GM23248 (cell line): ENCODE measurements around the gene TTLL9. TPM values are rescaled to one million over a fixed set of nuclear protein-coding genes. Genes with fewer than 3 reads are reported as not detected.

Source experiments
- DNase-seq: peaks from one replicate; pipeline ENCODE4 v3.0.0-alpha.2; 2015
- H2AFZ ChIP-seq: fragments of 200-600 bp; sonication (generic); 2 replicates; pipeline ENCODE4 v1.6.1; 2016; ENCODE audit warnings: antibody characterized with exemption
- H3F3A ChIP-seq: fragments of 200-600 bp; sonication (generic); 2 replicates; pipeline ENCODE4 v1.6.1; 2016; ENCODE audit warnings: mild to moderate bottlenecking, antibody characterized with exemption, mixed run types; ENCODE audit not compliant: insufficient read depth
- H3K27ac ChIP-seq: fragments of 200-600 bp; sonication (generic); 2 replicates; pipeline ENCODE4 v1.5.1; 2016; ENCODE audit warnings: mild to moderate bottlenecking
- H3K27me3 ChIP-seq: fragments of 200-600 bp; sonication (generic); replicated peaks from 2 replicates; pipeline ENCODE4 v1.6.1; 2016; ENCODE audit warnings: mild to moderate bottlenecking; ENCODE audit not compliant: insufficient read depth
- H3K36me3 ChIP-seq: fragments of 200-600 bp; sonication (generic); 2 replicates; pipeline ENCODE4 v1.6.1; 2016; ENCODE audit warnings: low read depth, mild to moderate bottlenecking
- H3K4me1 ChIP-seq: fragments of 200-600 bp; sonication (generic); 2 replicates; pipeline ENCODE4 v1.6.1; 2016; ENCODE audit warnings: mild to moderate bottlenecking; ENCODE audit not compliant: insufficient read depth
- H3K4me2 ChIP-seq: fragments of 200-600 bp; sonication (generic); one replicate; pipeline ENCODE4 v1.6.1; 2016; ENCODE audit warnings: mild to moderate bottlenecking; ENCODE audit not compliant: unreplicated experiment
- H3K4me3 ChIP-seq: fragments of 200-600 bp; sonication (generic); 2 replicates; pipeline ENCODE4 v1.5.1; 2016; ENCODE audit warnings: mild to moderate bottlenecking
- H3K79me2 ChIP-seq: fragments of 200-600 bp; sonication (generic); 2 replicates; pipeline ENCODE4 v1.6.1; 2016; ENCODE audit warnings: mild to moderate bottlenecking; ENCODE audit not compliant: insufficient read depth
- H3K9ac ChIP-seq: fragments of 200-600 bp; sonication (generic); 2 replicates; pipeline ENCODE4 v1.6.1; 2016; ENCODE audit warnings: mild to moderate bottlenecking
- H3K9me2 ChIP-seq: fragments of 200-600 bp; sonication (generic); 2 replicates; pipeline ENCODE4 v1.6.1; 2016; ENCODE audit warnings: mixed run types, mild to moderate bottlenecking, moderate library complexity; ENCODE audit not compliant: insufficient read depth
- H3K9me3 ChIP-seq: fragments of 200-600 bp; sonication (generic); one replicate; pipeline ENCODE4 v1.6.1; 2017; ENCODE audit warnings: low read depth
- H4K20me1 ChIP-seq: fragments of 200-600 bp; sonication (generic); 2 replicates; pipeline ENCODE4 v1.6.0; 2016; ENCODE audit not compliant: insufficient read depth
- EZH2 ChIP-seq: fragments of 200-600 bp; sonication (generic); IDR thresholded peaks from 2 replicates; pipeline ENCODE4 v1.6.1; 2018; ENCODE audit warnings: antibody characterized with exemption, mild to moderate bottlenecking; ENCODE audit not compliant: insufficient read depth, poor library complexity, severe bottlenecking
- EZH2phosphoT487 ChIP-seq: fragments of 200-600 bp; sonication (generic); IDR thresholded peaks from 2 replicates; pipeline ENCODE4 v1.6.1; 2018; ENCODE audit warnings: antibody characterized with exemption, moderate library complexity, mild to moderate bottlenecking, low read depth; ENCODE audit not compliant: insufficient read depth
- WGBS, 2 experiments: methylation state at CpG; one replicate each; pipeline ENCODE4 v1.1.6; 2015 to 2017; ENCODE audit warnings: low lambda C conversion rate in 2 of 2, low coverage in 1 of 2; ENCODE audit errors: missing lambda C conversion rate in 2 of 2; 5-methylcytosine and 5-hydroxymethylcytosine counted together
- in situ Hi-C: fragments of 300-500 bp; cut with MboI; formaldehyde crosslinking; loops from 2 replicates; pipeline ENCODE4 v1.15.0; 2020
- polyA plus RNA-seq: library from polyadenylated mRNA; unstranded; fragments of >200 nt; fragmentation: Nextera tagmentation; extraction: Ambion mirVana; gene quantifications from 2 replicates; pipeline ENCODE4 v1.2.1, GENCODE V29; 2016
- total RNA-seq: library from RNA; depleted of rRNA; stranded (reverse); fragments of >200 nt; shearing (Covaris generic); gene quantifications from 2 replicates; pipeline ENCODE4 v1.2.3, GENCODE V29; 2014

Gene TTLL9
- total and polyA plus RNA-seq, 2 experiments from 2014 or later: not detected

DNA sequence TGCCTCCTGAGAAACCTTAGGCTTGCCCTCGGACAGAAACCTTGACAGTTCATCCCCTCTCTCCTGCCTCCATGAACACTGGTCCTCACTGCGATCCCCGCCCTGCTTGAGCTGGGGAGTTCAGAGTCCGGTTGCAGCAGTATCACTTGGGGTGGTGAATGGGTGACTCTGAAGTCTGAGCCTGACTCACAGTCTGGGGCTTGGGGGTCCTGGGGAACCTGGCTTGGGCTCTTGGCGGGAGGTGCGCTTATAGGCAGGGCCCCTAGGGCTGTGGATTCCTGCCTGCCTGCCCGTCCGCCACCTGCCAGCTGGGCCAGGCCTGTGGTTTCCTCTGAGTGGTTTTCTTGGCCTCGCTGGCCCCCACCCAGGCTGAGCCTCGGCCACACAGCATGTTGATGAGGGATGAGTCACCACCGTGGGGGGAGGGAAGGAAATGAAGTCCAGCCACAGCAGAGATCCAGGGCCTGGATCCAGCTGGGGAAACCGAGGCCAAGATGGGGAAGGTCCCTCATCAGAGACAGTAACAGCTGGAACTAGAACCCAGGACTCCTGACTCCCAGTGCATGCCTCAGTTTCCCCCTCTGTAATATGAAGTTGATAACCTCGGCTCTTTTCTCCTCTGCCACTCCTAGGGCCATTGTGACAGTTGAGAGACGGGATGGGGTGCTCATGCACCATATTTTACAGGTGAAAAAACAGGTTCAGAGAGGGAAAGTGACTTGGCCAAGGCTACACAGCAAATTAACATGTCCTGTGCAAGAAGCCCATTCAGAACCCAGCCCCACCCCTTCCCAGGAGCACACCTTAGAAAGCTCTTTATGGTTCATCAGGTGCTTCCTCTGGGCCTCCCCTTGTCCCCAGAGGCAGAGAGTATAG, 34.2 kb upstream of the TTLL9 start:
- H3K9me3 ChIP-seq: no peaks in the 10 kb centered on the region
- in situ Hi-C loops: no loop called here
- H3K4me1 ChIP-seq: peaks cover 31% of the 10 kb centered on the region

DNA sequence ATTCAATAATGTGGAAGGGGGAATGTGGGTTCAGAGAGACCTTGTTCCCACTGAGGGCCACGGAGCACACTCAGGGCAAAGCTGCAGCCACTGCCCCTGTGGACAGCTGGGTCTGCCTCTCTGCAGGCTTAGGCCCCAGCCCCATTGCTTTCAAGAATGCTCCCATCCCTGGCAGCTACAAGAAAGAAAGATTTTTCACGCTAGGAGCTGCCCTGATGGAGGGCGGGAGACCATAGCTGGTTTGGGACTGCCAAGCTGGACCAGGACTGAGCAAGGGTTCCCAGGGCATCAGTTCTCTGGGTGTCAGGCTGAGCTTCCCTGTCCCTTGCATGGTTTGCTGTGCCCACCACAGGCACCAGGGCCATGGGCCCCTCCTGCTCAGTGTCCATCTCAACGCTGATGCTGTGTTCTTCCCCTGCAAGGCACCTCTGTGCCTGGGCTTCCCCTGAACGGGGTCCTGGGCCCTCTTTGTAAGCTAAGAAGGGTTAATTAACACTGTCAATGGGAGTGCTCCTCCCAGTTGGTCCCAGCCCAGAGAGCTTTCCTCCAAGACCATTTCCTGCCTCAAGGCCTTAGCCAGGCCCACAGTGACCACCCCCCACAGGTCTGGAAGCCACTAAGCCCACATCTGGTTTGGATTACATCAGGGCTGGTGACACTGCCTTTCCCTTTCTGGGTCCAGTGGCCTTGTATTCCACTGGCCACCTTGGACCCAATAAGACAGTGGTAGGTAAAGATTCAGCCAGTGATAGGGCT, 33.4 kb upstream of the TTLL9 start:
- no peaks in the 10 kb centered on the region for H3K9me2 ChIP-seq
- H3K27ac ChIP-seq: no peak overlapping the region
- H3K4me3 ChIP-seq: no peak overlapping the region
- H3F3A ChIP-seq: peaks cover 24% of the 10 kb centered on the region
- H3K4me1 ChIP-seq: peaks cover 37% of the 10 kb centered on the region
- peak overlapping the region; percentile 11 for H3K4me2 ChIP-seq
- TF ChIP-seq EZH2 (no peak), EZH2phosphoT487 (no peak)
- H2AFZ ChIP-seq: no peak overlapping the region
- peak; percentile 36 for DNase-seq
- in situ Hi-C loops: no loop called here
- H3K36me3 ChIP-seq: no peaks in the 10 kb centered on the region
- no peaks in the 10 kb centered on the region for H4K20me1 ChIP-seq
- no peaks in the 10 kb centered on the region for H3K9me3 ChIP-seq
- H3K27me3 ChIP-seq: no peaks in the 10 kb centered on the region; the same call in 1 of the 2 replicates
- 76 to 78% methylated on average over 5 of the region's 5 CpGs for WGBS, 2 experiments
- no peak overlapping the region for H3K9ac ChIP-seq
- no peaks in the 10 kb centered on the region for H3K79me2 ChIP-seq

More for the DNA sequence above, 34.2 kb upstream of the TTLL9 start:
- no peaks in the 10 kb centered on the region for H3K9me2 ChIP-seq
- H3F3A ChIP-seq: peaks cover 19% of the 10 kb centered on the region
- 23 to 25% methylated on average over 13 to 14 of the region's 14 CpGs for WGBS, 2 experiments
- no peak overlapping the region for H2AFZ ChIP-seq
- H3K27me3 ChIP-seq: no peaks in the 10 kb centered on the region; the same call in 1 of the 2 replicates
- no peaks in the 10 kb centered on the region for H4K20me1 ChIP-seq
- H3K4me2 ChIP-seq: peak overlapping the region; percentile 6
- H3K79me2 ChIP-seq: no peaks in the 10 kb centered on the region
- H3K9ac ChIP-seq: no peak overlapping the region
- 0 out of 2 replicates have a peak, but pooled peaks have one; percentile 52 for TF ChIP-seq EZH2phosphoT487
- TF ChIP-seq EZH2: no peak
- no peaks in the 10 kb centered on the region for H3K36me3 ChIP-seq
- H3K4me3 ChIP-seq: no peak overlapping the region
- DNase-seq: peak; percentile 97
- no peak overlapping the region for H3K27ac ChIP-seq

DNA sequence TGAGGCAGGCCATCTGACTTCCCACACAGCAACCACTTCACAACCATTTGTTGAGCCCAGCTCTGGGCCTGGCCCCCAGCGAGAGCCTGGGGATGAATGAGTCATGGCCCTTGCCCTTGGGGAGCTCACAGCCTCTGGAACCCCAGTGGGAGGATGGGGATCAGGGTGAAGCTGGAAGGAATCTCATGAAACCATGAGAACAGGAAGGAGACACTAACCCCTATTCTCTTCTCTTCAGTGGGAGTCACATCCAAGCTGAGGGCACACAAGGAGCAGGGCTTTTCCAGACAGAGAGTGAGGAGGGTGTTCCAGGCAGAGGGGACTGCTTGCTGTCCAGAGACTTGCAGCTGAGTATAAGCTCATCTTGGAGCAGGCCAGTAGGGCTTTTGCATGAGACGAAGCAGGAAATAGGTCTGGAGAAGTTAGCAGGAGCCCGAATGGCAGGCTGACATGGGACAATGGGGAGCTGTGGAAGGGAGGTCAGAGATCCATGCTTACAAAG, 32.5 kb upstream of the TTLL9 start:
- no peaks in the 10 kb centered on the region for H3K9me2 ChIP-seq
- H3K4me3 ChIP-seq: no peak overlapping the region
- 0 out of 2 replicates have a peak overlapping the region, but pooled peaks have one; percentile 16 for H3K27ac ChIP-seq
- DNase-seq: peak; percentile 78
- H3K79me2 ChIP-seq: no peaks in the 10 kb centered on the region
- no peaks in the 10 kb centered on the region for H4K20me1 ChIP-seq
- H2AFZ ChIP-seq: no peak overlapping the region
- in situ Hi-C loops: no loop called here
- no peak for TF ChIP-seq EZH2
- TF ChIP-seq EZH2phosphoT487: no peak
- H3K27me3 ChIP-seq: no peaks in the 10 kb centered on the region
- 35 to 57% methylated on average over 3 of the region's 3 CpGs for WGBS, 2 experiments
- H3K9ac ChIP-seq: no peak overlapping the region
- no peak overlapping the region for H3K4me2 ChIP-seq
- no peaks in the 10 kb centered on the region for H3K36me3 ChIP-seq
- H3K4me1 ChIP-seq: peaks cover 46% of the 10 kb centered on the region
- no peaks in the 10 kb centered on the region for H3K9me3 ChIP-seq
- H3F3A ChIP-seq: peaks cover 24% of the 10 kb centered on the region

DNA sequence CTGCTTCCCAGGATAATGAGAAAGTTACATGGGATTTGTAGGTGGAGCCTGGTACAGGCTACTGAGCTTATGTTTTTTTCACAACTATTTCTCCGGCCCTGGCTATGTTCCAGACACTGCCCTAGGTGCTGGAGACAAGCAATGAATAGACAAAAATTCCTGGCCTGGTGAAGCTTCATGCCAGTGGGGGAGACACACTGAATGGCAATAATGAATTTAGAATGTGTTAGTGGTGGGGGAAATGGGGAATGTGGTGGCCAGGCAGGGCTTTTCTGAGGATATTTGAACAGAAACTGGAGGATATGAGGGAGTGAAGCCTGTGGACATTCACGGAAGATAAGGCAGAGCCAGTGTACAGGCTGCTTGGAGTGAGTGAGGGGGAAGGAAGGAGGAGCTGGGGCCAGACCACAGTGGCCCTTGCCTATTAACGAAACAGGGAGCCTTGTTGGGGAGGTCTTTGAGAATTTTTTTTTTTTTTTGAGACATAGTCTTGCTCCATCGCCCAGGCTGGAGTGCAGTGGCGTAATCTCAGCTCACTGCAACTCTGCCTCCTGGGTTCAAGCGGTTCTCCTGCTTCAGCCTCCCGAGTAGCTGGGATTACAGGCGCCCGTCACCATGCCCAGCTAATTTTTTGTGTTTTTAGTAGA, 31.7 kb upstream of the TTLL9 start:
- in situ Hi-C loops: no loop called here
- Histone ChIP-seq H3K9ac (no peak overlapping the region), H3K4me1 (peaks cover 50% of the 10 kb centered on the region), H3F3A (peaks cover 24% of the 10 kb centered on the region), H3K4me3 (no peak overlapping the region), H4K20me1 (no peaks in the 10 kb centered on the region), H3K9me3 (no peaks in the 10 kb centered on the region), H3K27me3 (no peaks in the 10 kb centered on the region), H3K27ac (no peak overlapping the region), H3K9me2 (no peaks in the 10 kb centered on the region), H2AFZ (no peak overlapping the region), H3K4me2 (no peak overlapping the region), H3K36me3 (no peaks in the 10 kb centered on the region), H3K79me2 (no peaks in the 10 kb centered on the region)
- DNase-seq: no peak
- 88 to 90% methylated on average over 9 of the region's 9 CpGs for WGBS, 2 experiments
- TF ChIP-seq EZH2phosphoT487 (no peak), EZH2 (no peak)
